Common myeloid progenitor, CD34-positive (primary cell): ENCODE measurements around the gene NIPAL1.

ENCODE experiments used
- CTCF ChIA-PET: fragments of 350-600 bp; sonication (Branson Sonifier 250); formaldehyde crosslinking; loops from one replicate; lab custom pipeline; 2021; ENCODE audit warnings: antibody characterized with exemption; lab: Charles Lee
- POLR2A ChIA-PET: fragments of 350-600 bp; sonication (Branson Sonifier 250); formaldehyde crosslinking; loops from one replicate; lab custom pipeline; 2021; ENCODE audit warnings: antibody characterized with exemption; lab: Charles Lee
- DNase-seq, 3 donors: peaks; one replicate each; pipeline versions ENCODE4 v3.0.0 to v3.0.0-alpha.2; 2013
- H3K27ac ChIP-seq, 2 experiments: 1 replicate in 1 of 2; 2 replicates in 1 of 2; pipeline ENCODE4 v1.7.0; 2013; ENCODE audit warnings: inconsistent platforms in 2 of 2, low read length in 2 of 2, mild to moderate bottlenecking in 2 of 2, low read depth in 1 of 2, moderate library complexity in 1 of 2; ENCODE audit not compliant: severe bottlenecking in 2 of 2, insufficient read depth in 1 of 2, poor library complexity in 1 of 2
- H3K27me3 ChIP-seq, 5 experiments: replicated peaks in 2 of 5; 1 replicate in 3 of 5; 2 replicates in 2 of 5; pipeline versions ENCODE4 v1.6.1 to v1.7.0; 2013; ENCODE audit warnings: low read length in 4 of 5, mild to moderate bottlenecking in 2 of 5, moderate library complexity in 2 of 5, inconsistent platforms in 1 of 5; ENCODE audit not compliant: insufficient read depth in 5 of 5, control insufficient read depth in 4 of 5
- H3K36me3 ChIP-seq, 4 experiments: 1 replicate in 2 of 4; 2 replicates in 2 of 4; pipeline versions ENCODE4 v1.6.1 to v1.7.0; 2013; ENCODE audit warnings: low read length in 3 of 4, control low read depth in 1 of 4, mild to moderate bottlenecking in 1 of 4; ENCODE audit not compliant: control insufficient read depth in 4 of 4, insufficient read depth in 4 of 4
- H3K4me1 ChIP-seq, 4 experiments: 1 replicate in 3 of 4; 2 replicates in 1 of 4; pipeline versions ENCODE4 v1.6.1 to v1.7.1; 2013; ENCODE audit warnings: low read length in 3 of 4, mild to moderate bottlenecking in 3 of 4, control low read depth in 1 of 4, inconsistent platforms in 1 of 4, moderate library complexity in 1 of 4; ENCODE audit not compliant: control insufficient read depth in 4 of 4, insufficient read depth in 4 of 4; ENCODE audit errors: control extremely low read depth in 1 of 4
- H3K4me3 ChIP-seq, 7 experiments: 1 replicate in 4 of 7; 2 replicates in 3 of 7; pipeline versions ENCODE4 v1.5.1 to v1.7.0; 2013; ENCODE audit warnings: mild to moderate bottlenecking in 7 of 7, low read length in 6 of 7, moderate library complexity in 6 of 7, inconsistent platforms in 2 of 7, low read depth in 2 of 7, control low read depth in 1 of 7; ENCODE audit not compliant: insufficient read depth in 4 of 7, control insufficient read depth in 1 of 7; ENCODE audit errors: extremely low read depth in 1 of 7
- H3K9me3 ChIP-seq, 5 experiments: 1 replicate in 4 of 5; 2 replicates in 1 of 5; pipeline versions ENCODE4 v1.6.1 to v1.7.1; 2013; ENCODE audit warnings: low read length in 4 of 5, mild to moderate bottlenecking in 2 of 5, inconsistent platforms in 1 of 5, low read depth in 1 of 5, moderate library complexity in 1 of 5; ENCODE audit not compliant: control insufficient read depth in 4 of 5, insufficient read depth in 2 of 5; ENCODE audit errors: control extremely low read depth in 1 of 5
- WGBS: methylation state at CpG from one replicate; pipeline ENCODE4 v1.1.5; 2013; ENCODE audit not compliant: insufficient coverage; 5-methylcytosine and 5-hydroxymethylcytosine counted together

Gene NIPAL1

GRCh38 chr4:48069026-48069425 lies 52.5 kb downstream of the NIPAL1 start:
- CTCF ChIA-PET: interaction anchor here (1.6 to 2.1 kb wide), 2 partner anchors 8 to 10 kb away, joined by 5 to 6 read pairs; no protein-coding TSS in a partner anchor
- no peak overlapping the region for H3K27ac ChIP-seq
- H3K36me3 ChIP-seq: peaks cover 0 to 16% (median 2%) of the 10 kb centered on the region in 4 experiments
- peaks cover 0 to under 1% (median 0%) of the 10 kb centered on the region in 5 experiments for H3K9me3 ChIP-seq
- no peaks in the 10 kb centered on the region for H3K27me3 ChIP-seq
- no peaks in the 10 kb centered on the region for H3K4me1 ChIP-seq
- POLR2A ChIA-PET: no interaction called here
- no peak for DNase-seq
- H3K4me3 ChIP-seq: no peak overlapping the region
- 50% methylated on average over 2 of the region's 2 CpGs for WGBS

GRCh38 chr4:48071191-48071590 lies 54.6 kb downstream of the NIPAL1 start:
- no peak overlapping the region for H3K4me3 ChIP-seq
- WGBS: 89% methylated on average over 3 of the region's 3 CpGs
- ChIA-PET POLR2A (no interaction called here), CTCF (no interaction called here)
- no peaks in the 10 kb centered on the region for H3K9me3 ChIP-seq
- H3K27ac ChIP-seq: no peak overlapping the region
- H3K4me1 ChIP-seq: no peaks in the 10 kb centered on the region
- H3K27me3 ChIP-seq: no peaks in the 10 kb centered on the region
- no peak for DNase-seq
- H3K36me3 ChIP-seq: peaks cover 0 to 8% (median 1%) of the 10 kb centered on the region in 4 experiments

GRCh38 chr4:48073567-48074103 lies 57.1 kb downstream of the NIPAL1 start:
- peaks cover 0 to 4% (median 0%) of the 10 kb centered on the region in 4 experiments for H3K36me3 ChIP-seq
- no peak overlapping the region for H3K4me3 ChIP-seq
- H3K27me3 ChIP-seq: no peaks in the 10 kb centered on the region
- DNase-seq: no peak
- no peak overlapping the region for H3K27ac ChIP-seq
- no CpG with 5 or more reads among the region's 3 CpGs for WGBS
- no peaks in the 10 kb centered on the region for H3K4me1 ChIP-seq
- ChIA-PET CTCF (no interaction called here), POLR2A (no interaction called here)
- no peaks in the 10 kb centered on the region for H3K9me3 ChIP-seq

GRCh38 chr4:48074657-48075056 lies 58.1 kb downstream of the NIPAL1 start:
- DNase-seq: no peak
- Histone ChIP-seq H3K36me3 (peaks cover 0 to 4% (median 0%) of the 10 kb centered on the region in 4 experiments), H3K4me1 (no peaks in the 10 kb centered on the region), H3K27me3 (no peaks in the 10 kb centered on the region), H3K9me3 (no peaks in the 10 kb centered on the region), H3K27ac (no peak overlapping the region), H3K4me3 (no peak overlapping the region)
- WGBS: 100% methylated on average over 1 of the region's 1 CpG
- ChIA-PET POLR2A (no interaction called here), CTCF (interaction anchor here (0.7 to 1.9 kb wide), 2 partner anchors 9 to 70 kb away, joined by 3 to 10 read pairs; no protein-coding TSS in a partner anchor)

- Histone ChIP-seq H3K27me3 (no peaks in the 10 kb centered on the region), H3K36me3 (no peaks in the 10 kb centered on the region), H3K27ac (no peak overlapping the region), H3K9me3 (no peaks in the 10 kb centered on the region), H3K4me3 (no peak overlapping the region), H3K4me1 (no peaks in the 10 kb centered on the region)
- no peak for DNase-seq
- WGBS: 50% methylated on average over 2 of the region's 2 CpGs
- ChIA-PET POLR2A (no interaction called here), CTCF (interaction anchor here (1.3 to 1.6 kb wide), 2 partner anchors 9 to 76 kb away, joined by 4 to 5 read pairs; no protein-coding TSS in a partner anchor)
These were observed 61.9 kb downstream of the NIPAL1 start for GRCh38 chr4:48078425-48078824.

GRCh38 chr4:48078862-48079655 lies 62.5 kb downstream of the NIPAL1 start:
- Histone ChIP-seq H3K27me3 (no peaks in the 10 kb centered on the region), H3K36me3 (no peaks in the 10 kb centered on the region), H3K4me3 (no peak overlapping the region), H3K27ac (no peak overlapping the region), H3K9me3 (no peaks in the 10 kb centered on the region), H3K4me1 (no peaks in the 10 kb centered on the region)
- 90% methylated on average over 3 of the region's 5 CpGs for WGBS
- POLR2A ChIA-PET: interaction anchor here (0.5 kb wide), 1 partner anchor 12 kb away, joined by 3 read pairs; no protein-coding TSS in a partner anchor
- no peak for DNase-seq
- CTCF ChIA-PET: interaction anchor here (1.1 to 1.6 kb wide), 2 partner anchors 10 to 44 kb away, joined by 3 to 5 read pairs; no protein-coding TSS in a partner anchor

GRCh38 chr4:48079972-48080391 lies 63.4 kb downstream of the NIPAL1 start:
- Histone ChIP-seq H3K4me1 (no peaks in the 10 kb centered on the region), H3K4me3 (no peak overlapping the region), H3K36me3 (peaks cover 0 to under 1% (median 0%) of the 10 kb centered on the region in 4 experiments), H3K27ac (no peak overlapping the region), H3K9me3 (no peaks in the 10 kb centered on the region), H3K27me3 (no peaks in the 10 kb centered on the region)
- ChIA-PET POLR2A (no interaction called here), CTCF (interaction anchor here (1.1 to 1.6 kb wide), 2 partner anchors 11 to 45 kb away, joined by 3 to 5 read pairs; no protein-coding TSS in a partner anchor)
- DNase-seq: no peak
- no CpG with 5 or more reads among the region's 3 CpGs for WGBS
